CD14-positive monocyte (primary cell): ENCODE measurements around the gene HERC6. TPM values are rescaled to one million over a fixed set of nuclear protein-coding genes. Genes with fewer than 3 reads are reported as not detected.

Experiments used
- DNase-seq, 3 donors: peaks; one replicate each; pipeline ENCODE4 v3.0.0-alpha.2; 2011 to 2022
- H2AFZ ChIP-seq: 2 replicates; pipeline ENCODE4 v1.6.0; 2012; ENCODE audit warnings: mild to moderate bottlenecking, low read depth, low read length, inconsistent platforms; ENCODE audit not compliant: insufficient read depth, poor library complexity, severe bottlenecking
- H3K27ac ChIP-seq, 2 donors: 1 replicate in 1 of 2; 2 replicates in 1 of 2; pipeline ENCODE4 v1.5.1; 2012 to 2013; ENCODE audit warnings: low read length in 2 of 2, control low read depth in 1 of 2, inconsistent platforms in 1 of 2, low read depth in 1 of 2, mild to moderate bottlenecking in 1 of 2
- H3K27me3 ChIP-seq, 2 donors: one replicate each; pipeline versions ENCODE4 v1.6.0 to v1.6.1; 2011 to 2013; ENCODE audit warnings: low read length in 2 of 2; ENCODE audit not compliant: control insufficient read depth in 2 of 2, insufficient read depth in 2 of 2
- H3K36me3 ChIP-seq, 2 donors: replicated peaks in 1 of 2; 1 replicate in 1 of 2; 2 replicates in 1 of 2; pipeline versions ENCODE4 v1.5.1 to v1.6.1; 2012 to 2013; ENCODE audit warnings: low read length in 2 of 2, control low read depth in 1 of 2, inconsistent platforms in 1 of 2, mild to moderate bottlenecking in 1 of 2; ENCODE audit not compliant: insufficient read depth in 2 of 2, control insufficient read depth in 1 of 2
- H3K4me1 ChIP-seq, 2 donors: 1 replicate in 1 of 2; 2 replicates in 1 of 2; pipeline versions ENCODE4 v1.5.1 to v1.6.1; 2012 to 2013; ENCODE audit warnings: low read length in 2 of 2, control low read depth in 1 of 2, inconsistent platforms in 1 of 2, mild to moderate bottlenecking in 1 of 2, moderate library complexity in 1 of 2; ENCODE audit not compliant: insufficient read depth in 2 of 2, control insufficient read depth in 1 of 2
- H3K4me2 ChIP-seq: replicated peaks from 2 replicates; pipeline ENCODE3; 2012; ENCODE audit warnings: low read length, moderate library complexity, mild to moderate bottlenecking; ENCODE audit not compliant: poor library complexity, severe bottlenecking; ENCODE audit errors: extremely low read depth
- H3K4me3 ChIP-seq, 3 experiments: fragments of 200-600 bp in 1 of 3; sonication (generic) in 1 of 3; replicated peaks in 1 of 3; 1 replicate in 2 of 3; 2 replicates in 1 of 3; pipeline ENCODE4 v1.5.1; 2011 to 2013; ENCODE audit warnings: low read length in 3 of 3, mild to moderate bottlenecking in 3 of 3, control low read depth in 2 of 3, low read depth in 2 of 3, inconsistent platforms in 1 of 3, moderate library complexity in 1 of 3
- H3K79me2 ChIP-seq: 2 replicates; pipeline ENCODE4 v1.6.0; 2012; ENCODE audit warnings: mild to moderate bottlenecking, control low read depth, inconsistent platforms, low read length, moderate library complexity; ENCODE audit not compliant: insufficient read depth
- H3K9ac ChIP-seq: 2 replicates; pipeline ENCODE4 v1.6.0; 2017; ENCODE audit warnings: low read length, mild to moderate bottlenecking; ENCODE audit not compliant: insufficient read depth, poor library complexity, severe bottlenecking
- H3K9me3 ChIP-seq, 2 donors: replicated peaks in 1 of 2; 1 replicate in 1 of 2; 2 replicates in 1 of 2; pipeline versions ENCODE4 v1.5.1 to v1.6.1; 2012 to 2013; ENCODE audit warnings: low read length in 2 of 2, control low read depth in 1 of 2; ENCODE audit not compliant: control insufficient read depth in 1 of 2, insufficient read depth in 1 of 2
- H4K20me1 ChIP-seq: 2 replicates; pipeline ENCODE4 v1.6.0; 2012; ENCODE audit warnings: mild to moderate bottlenecking, low read length, control low read depth, moderate library complexity; ENCODE audit not compliant: insufficient read depth
- H3K27ac Mint-ChIP-seq, 7 donors: one replicate each; pipeline ENCODE4 v1.8.0; 2020; ENCODE audit warnings: mild to moderate bottlenecking in 7 of 7, mixed read lengths in 7 of 7, moderate library complexity in 6 of 7, inconsistent platforms in 2 of 7
- H3K27me3 Mint-ChIP-seq, 3 donors: one replicate each; pipeline ENCODE4 v1.8.0; 2021 to 2022; ENCODE audit warnings: low read depth in 3 of 3, mild to moderate bottlenecking in 3 of 3, mixed read lengths in 3 of 3, moderate library complexity in 3 of 3, inconsistent platforms in 1 of 3
- H3K36me3 Mint-ChIP-seq, 2 donors: one replicate each; pipeline ENCODE4 v1.8.0; 2020; ENCODE audit warnings: mixed read lengths in 2 of 2, inconsistent platforms in 1 of 2, mild to moderate bottlenecking in 1 of 2
- H3K4me1 Mint-ChIP-seq: one replicate; pipeline ENCODE4 v1.8.0; 2020; ENCODE audit warnings: mild to moderate bottlenecking, mixed read lengths
- H3K4me3 Mint-ChIP-seq, 2 donors: one replicate each; pipeline ENCODE4 v1.8.0; 2020; ENCODE audit warnings: mild to moderate bottlenecking in 2 of 2, mixed read lengths in 2 of 2, moderate library complexity in 1 of 2
- H3K9me3 Mint-ChIP-seq, 7 donors: one replicate each; pipeline ENCODE4 v1.8.0; 2020 to 2022; ENCODE audit warnings: mixed read lengths in 7 of 7, mild to moderate bottlenecking in 6 of 7, moderate library complexity in 6 of 7, inconsistent platforms in 2 of 7
- intact Hi-C, 2 donors: fragments of 100-400 bp; cut with micrococcal nuclease; formaldehyde crosslinking; loops; one replicate each; pipeline versions ENCODE4 v1.15.0 to v1.15.1; 2023
- polyA plus RNA-seq, 3 donors: library from polyadenylated mRNA; depleted of rRNA in 1 of 3; unstranded in 2 of 3; stranded (reverse) in 1 of 3; fragments of 300-500 nt in 2 of 3; fragments of >200 nt in 1 of 3; fragmentation: Illumina TruSeq in 2 of 3; gene quantifications; 1 replicate in 2 of 3; 2 replicates in 1 of 3; pipeline ENCODE4 v1.2.3, GENCODE V29; 2012 to 2021
- TF ChIP-seq, protein P1 (sequence below): fragments of 200-600 bp; IDR thresholded peaks from one replicate; pipeline ENCODE4 v1.8.0; 2022; ENCODE audit warnings: antibody characterized with exemption, mild to moderate bottlenecking

The HERC6 gene
- polyA plus RNA-seq, 3 donors = 4.1 to 9.4 (median 6.1) TPM

DNA sequence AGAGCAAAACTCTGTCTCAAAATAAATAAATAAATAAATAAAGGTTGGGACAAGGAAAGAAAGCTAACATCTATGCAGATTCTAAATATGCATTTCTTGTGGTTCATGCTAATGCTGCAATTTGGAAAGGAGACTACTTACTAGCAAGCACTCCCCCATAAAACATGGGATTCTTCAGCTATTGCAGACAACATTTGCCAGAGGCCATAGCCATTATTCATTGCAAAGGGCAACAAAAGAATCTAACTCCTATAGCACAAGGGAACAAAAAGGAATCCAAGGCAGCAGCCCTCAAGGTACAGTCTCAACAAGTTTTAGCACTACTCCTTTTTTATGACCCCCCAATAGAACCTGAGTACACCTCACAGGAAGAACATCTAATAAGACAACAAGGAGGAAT lies 70.2 kb downstream of the HERC6 start:
- Mint-ChIP-seq H3K4me3 (no peak overlapping the region), H3K27ac (no peak overlapping the region), H3K27me3 (peaks cover 0 to 3% (median 0%) of the 10 kb centered on the region in 3 donors), H3K9me3 (peaks cover 0 to 6% (median 0%) of the 10 kb centered on the region in 7 donors), H3K4me1 (no peaks in the 10 kb centered on the region), H3K36me3 (no peaks in the 10 kb centered on the region)
- Histone ChIP-seq H3K27me3 (no peaks in the 10 kb centered on the region), H3K9ac (no peak overlapping the region), H3K36me3 (no peaks in the 10 kb centered on the region), H3K4me1 (no peaks in the 10 kb centered on the region), H3K4me2 (no peak overlapping the region), H2AFZ (no peak overlapping the region), H3K27ac (no peak overlapping the region), H3K79me2 (no peaks in the 10 kb centered on the region), H3K4me3 (no peak overlapping the region), H3K9me3 (peaks cover 0 to 4% of the 10 kb centered on the region in 2 donors), H4K20me1 (no peaks in the 10 kb centered on the region)
- no peak for DNase-seq
- intact Hi-C loops = no loop called here
- TF ChIP-seq, protein P1, sequence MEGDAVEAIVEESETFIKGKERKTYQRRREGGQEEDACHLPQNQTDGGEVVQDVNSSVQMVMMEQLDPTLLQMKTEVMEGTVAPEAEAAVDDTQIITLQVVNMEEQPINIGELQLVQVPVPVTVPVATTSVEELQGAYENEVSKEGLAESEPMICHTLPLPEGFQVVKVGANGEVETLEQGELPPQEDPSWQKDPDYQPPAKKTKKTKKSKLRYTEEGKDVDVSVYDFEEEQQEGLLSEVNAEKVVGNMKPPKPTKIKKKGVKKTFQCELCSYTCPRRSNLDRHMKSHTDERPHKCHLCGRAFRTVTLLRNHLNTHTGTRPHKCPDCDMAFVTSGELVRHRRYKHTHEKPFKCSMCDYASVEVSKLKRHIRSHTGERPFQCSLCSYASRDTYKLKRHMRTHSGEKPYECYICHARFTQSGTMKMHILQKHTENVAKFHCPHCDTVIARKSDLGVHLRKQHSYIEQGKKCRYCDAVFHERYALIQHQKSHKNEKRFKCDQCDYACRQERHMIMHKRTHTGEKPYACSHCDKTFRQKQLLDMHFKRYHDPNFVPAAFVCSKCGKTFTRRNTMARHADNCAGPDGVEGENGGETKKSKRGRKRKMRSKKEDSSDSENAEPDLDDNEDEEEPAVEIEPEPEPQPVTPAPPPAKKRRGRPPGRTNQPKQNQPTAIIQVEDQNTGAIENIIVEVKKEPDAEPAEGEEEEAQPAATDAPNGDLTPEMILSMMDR = no peak

DNA sequence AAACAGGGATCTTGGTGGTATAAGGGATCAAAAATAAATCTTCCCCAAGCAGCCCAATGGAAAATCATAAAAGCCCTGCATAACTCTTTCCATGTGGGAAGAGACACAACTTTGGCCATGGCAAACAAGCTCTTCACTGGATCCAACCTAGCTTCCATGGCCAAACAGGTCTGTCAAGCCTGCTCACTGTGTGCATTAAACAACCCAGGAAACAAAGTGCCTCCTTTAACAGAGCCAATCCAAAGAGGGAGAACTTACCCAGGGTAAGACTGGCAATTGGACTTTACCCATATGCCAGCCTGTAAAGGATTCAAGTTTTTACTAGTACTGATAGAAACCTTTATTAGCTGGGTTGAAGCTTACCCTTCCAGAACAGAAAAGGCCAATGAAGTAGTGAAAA lies 70.6 kb downstream of the HERC6 start:
- intact Hi-C loops = no loop called here
- Mint-ChIP-seq H3K36me3 (no peaks in the 10 kb centered on the region), H3K27me3 (peaks cover 0 to 3% (median 0%) of the 10 kb centered on the region in 3 donors), H3K27ac (no peak overlapping the region), H3K4me3 (no peak overlapping the region), H3K9me3 (peaks cover 0 to 6% (median 0%) of the 10 kb centered on the region in 7 donors), H3K4me1 (no peaks in the 10 kb centered on the region)
- Histone ChIP-seq H3K36me3 (no peaks in the 10 kb centered on the region), H4K20me1 (no peaks in the 10 kb centered on the region), H3K27ac (no peak overlapping the region), H3K79me2 (no peaks in the 10 kb centered on the region), H3K27me3 (no peaks in the 10 kb centered on the region), H3K9ac (no peak overlapping the region), H3K9me3 (peaks cover 0 to 4% of the 10 kb centered on the region in 2 donors), H3K4me2 (no peak overlapping the region), H2AFZ (no peak overlapping the region), H3K4me1 (no peaks in the 10 kb centered on the region), H3K4me3 (no peak overlapping the region)
- TF ChIP-seq, protein P1 = no peak
- DNase-seq = no peak
